GM18520 (cell line): ENCODE measurements around the gene SPATA24.
"Not testable (repeated sequence)": the region's sequence is repeated elsewhere in the genome, so short reads cannot be mapped to it uniquely, and the experiment has no call there.

Experiments used
- ATAC-seq: cut with Tn5 transposase; IDR thresholded peaks from one replicate; pipeline ENCODE4 v1.9.1; 2021; ENCODE audit not compliant: unreplicated experiment

SPATA24 gene

GRCh38 chr5:139403787-139404483, at the start of gene SPATA24:
SPATA24 (minus strand) TSS chr5:139404089; CDS start chr5:139404060, 29 bp downstream.
- peak; percentile 65 for ATAC-seq

GRCh38 chr5:139451878-139452660, 48.2 kb upstream of the SPATA24 start:
- no peak for ATAC-seq

- no peak for ATAC-seq
These were observed 47.3 kb upstream of the SPATA24 start for GRCh38 chr5:139451176-139451575.

GRCh38 chr5:139446956-139447779, 43.3 kb upstream of the SPATA24 start:
- ATAC-seq = peak; percentile 53

- no peak for ATAC-seq
These were observed 41.7 kb upstream of the SPATA24 start for GRCh38 chr5:139445325-139446170.

GRCh38 chr5:139443831-139444453, 40.1 kb upstream of the SPATA24 start:
- no peak for ATAC-seq

- ATAC-seq = not testable (repeated sequence)
These were observed 36.5 kb upstream of the SPATA24 start for GRCh38 chr5:139440416-139440815.

- ATAC-seq = peak; percentile 68
These were observed 35.4 kb upstream of the SPATA24 start, which contains the start of gene DNAJC18 for GRCh38 chr5:139439013-139439903. DNAJC18 (minus strand) TSS chr5:139439525; CDS start chr5:139439445, 80 bp downstream.

- no peak for ATAC-seq
These were observed 34.8 kb upstream of the SPATA24 start for GRCh38 chr5:139438707-139439012.

GRCh38 chr5:139435676-139436075, 31.8 kb upstream of the SPATA24 start:
- ATAC-seq = no peak

GRCh38 chr5:139431706-139432105, 27.8 kb upstream of the SPATA24 start:
- ATAC-seq = no peak

GRCh38 chr5:139430015-139430414, 26.1 kb upstream of the SPATA24 start:
- ATAC-seq = no peak

- no peak for ATAC-seq
These were observed 22.5 kb upstream of the SPATA24 start for GRCh38 chr5:139426203-139426885.

GRCh38 chr5:139425497-139425896, 21.6 kb upstream of the SPATA24 start:
- ATAC-seq = no peak

- peak; percentile 65 for ATAC-seq
These were observed 18.5 kb upstream of the SPATA24 start for GRCh38 chr5:139422307-139422893.

- no peak for ATAC-seq
These were observed 15.6 kb upstream of the SPATA24 start for GRCh38 chr5:139419226-139420192.

GRCh38 chr5:139418793-139419192, 14.9 kb upstream of the SPATA24 start:
- no peak for ATAC-seq
